Airway epithelial cell (primary cell): ENCODE data around the gene RNU2-63P. TPM values are rescaled to one million over a fixed set of nuclear protein-coding genes. Genes with fewer than 3 reads are reported as not detected.

Experiments used
- total RNA-seq: library from RNA; depleted of rRNA; stranded (reverse); fragments of >200 nt; gene quantifications from 2 replicates; pipeline ENCODE4 v1.2.3, GENCODE V29; 2015

Gene RNU2-63P
- not detected in 2 replicates for total RNA-seq

DNA sequence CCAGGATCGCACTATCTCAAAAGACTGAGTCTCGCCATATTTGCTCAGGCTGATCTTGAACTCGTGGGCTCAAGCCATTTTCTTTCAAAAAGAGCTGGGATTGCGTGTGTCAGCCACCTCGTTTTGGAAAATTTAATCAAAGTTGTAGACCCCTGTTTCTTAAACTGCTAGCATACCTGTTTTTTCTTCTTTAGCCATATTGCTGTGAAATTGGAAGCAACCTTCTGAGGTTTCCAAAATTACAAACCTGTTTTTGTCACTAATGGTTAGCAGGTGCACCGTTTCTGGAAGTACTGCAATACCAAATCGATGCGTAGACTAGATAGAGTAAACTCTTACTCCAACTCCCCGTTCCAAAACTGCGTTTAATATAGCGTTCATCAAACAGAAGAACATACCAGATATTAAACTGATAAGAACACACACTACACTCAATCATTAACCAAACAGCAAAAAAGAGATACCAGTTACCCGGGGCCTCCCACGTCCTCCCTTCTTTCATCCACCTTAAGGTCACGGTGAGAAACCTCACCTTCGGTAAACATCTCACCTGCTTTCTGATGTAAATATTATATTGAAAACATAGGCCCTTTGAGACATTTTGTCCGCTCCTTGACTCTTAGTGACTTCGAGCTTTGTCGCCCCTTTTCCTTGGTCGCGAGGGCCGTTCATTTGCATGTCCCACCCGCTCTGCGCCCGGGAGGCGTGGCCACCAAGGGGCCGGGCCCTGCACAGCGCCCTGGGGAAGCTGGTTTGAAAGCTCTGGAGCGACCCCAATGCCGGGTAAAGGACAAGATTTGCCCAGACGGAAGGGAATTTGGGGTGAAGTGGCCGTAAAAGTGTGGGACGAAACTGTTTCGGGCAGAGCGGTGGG, at the start of gene RNU2-63P:
TSS of gene RNU2-63P (minus strand) at position 462 of the 874 bp plus-strand sequence.

DNA sequence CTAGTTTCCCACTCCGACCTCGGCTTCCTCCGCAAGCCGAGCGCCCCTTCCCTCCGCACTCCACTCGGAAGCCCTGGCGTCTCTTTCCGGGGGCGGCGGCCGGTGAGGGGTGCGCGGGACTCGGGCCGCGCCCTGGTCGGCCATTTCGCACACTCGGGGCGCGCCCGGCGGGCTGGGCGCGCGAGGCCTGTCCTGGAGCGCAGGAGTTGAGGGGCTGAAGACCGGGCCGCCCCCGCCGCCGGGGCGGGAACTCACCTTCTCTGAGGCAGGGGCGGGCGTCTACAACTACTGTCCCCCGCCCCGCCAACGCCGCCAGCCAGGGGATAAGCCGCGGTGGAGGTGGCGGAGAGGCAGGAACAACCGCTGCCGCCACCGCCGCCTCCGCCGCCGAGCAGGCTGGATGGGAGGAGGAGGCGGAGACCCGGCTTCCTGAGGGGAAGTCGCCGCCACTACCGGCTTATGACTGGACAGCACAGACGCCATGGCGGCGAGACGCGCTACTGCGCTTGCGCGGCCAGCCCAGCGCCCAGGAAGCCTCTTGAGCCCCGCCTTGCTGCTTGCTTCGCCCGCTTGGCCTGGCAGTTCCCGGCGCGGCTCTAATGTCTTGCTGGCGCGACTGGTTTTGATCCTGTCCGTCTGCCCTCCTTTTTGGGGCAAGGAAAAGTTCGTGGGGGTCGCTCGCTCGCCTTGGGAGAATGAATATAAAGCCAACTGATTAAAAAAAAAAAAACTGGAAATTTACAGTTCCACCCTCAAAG, 39.2 kb upstream of the RNU2-63P start, which contains the start of gene KRCC1:
TSS of gene KRCC1 (minus strand) at position 413 of the 758 bp plus-strand sequence. CDS start 27,220 bp downstream, outside the sequence.

Other genes with a start within 250 kb of the RNU2-63P start
- 0.42 TPM in 1 of 2 replicates, not detected in the other for gene RGPD2, start 190.8 kb downstream of the RNU2-63P start, total RNA-seq
- gene KRCC1, start 39.2 kb upstream of the RNU2-63P start, total RNA-seq: 7.7 and 11.4 TPM in 2 replicates
- gene SMYD1, start 51.3 kb upstream of the RNU2-63P start, total RNA-seq: not detected in 2 replicates
- gene FABP1, start 111.5 kb upstream of the RNU2-63P start, total RNA-seq: not detected in 2 replicates
- gene THNSL2, start 153.8 kb upstream of the RNU2-63P start, total RNA-seq: 3.6 and 4.7 TPM in 2 replicates